HG03139 (cell line): Measurements from ENCODE around the gene HCN3.
A peak's percentile ranks its signal among the peaks of the same experiment; 100 is the strongest.
"Not testable (repeated sequence)": the region's sequence is repeated elsewhere in the genome, so short reads cannot be mapped to it uniquely, and the experiment has no call there.

Source experiments
- ATAC-seq: cut with Tn5 transposase; IDR thresholded peaks from one replicate; pipeline ENCODE4 v1.9.1; 2021; ENCODE audit not compliant: unreplicated experiment

HCN3 gene

DNA sequence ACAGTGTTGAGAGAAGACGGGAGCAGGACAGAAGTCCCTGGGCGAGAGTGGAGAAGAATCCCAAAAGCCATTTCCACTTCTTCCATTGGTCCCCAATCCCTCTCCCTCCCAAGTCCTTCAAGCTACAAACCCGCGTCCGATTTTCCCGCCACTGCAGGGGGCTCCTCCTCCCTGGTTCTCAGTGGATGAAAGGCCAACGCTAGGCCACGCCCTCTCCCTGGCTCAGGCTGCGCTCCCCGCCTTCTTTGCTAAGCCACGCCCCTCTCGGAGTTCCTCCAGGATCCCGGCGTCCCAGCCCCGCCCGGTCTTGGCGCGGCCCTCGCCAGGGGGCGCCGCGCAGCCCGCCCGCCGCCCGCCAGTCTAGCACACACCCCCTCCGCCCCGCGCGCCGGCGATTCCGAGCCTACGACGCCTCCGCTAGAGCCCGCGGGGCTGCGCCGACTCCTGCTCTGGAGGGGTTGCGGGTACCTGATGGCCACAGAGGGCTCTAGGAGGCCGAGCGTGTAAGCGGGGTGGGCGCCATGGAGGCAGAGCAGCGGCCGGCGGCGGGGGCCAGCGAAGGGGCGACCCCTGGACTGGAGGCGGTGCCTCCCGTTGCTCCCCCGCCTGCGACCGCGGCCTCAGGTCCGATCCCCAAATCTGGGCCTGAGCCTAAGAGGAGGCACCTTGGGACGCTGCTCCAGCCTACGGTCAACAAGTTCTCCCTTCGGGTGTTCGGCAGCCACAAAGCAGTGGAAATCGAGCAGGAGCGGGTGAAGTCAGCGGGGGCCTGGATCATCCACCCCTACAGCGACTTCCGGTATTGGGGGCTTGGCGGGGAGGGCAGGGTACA is at the start of gene HCN3:
Gene HCN3 (plus strand): TSS at position 394 of the 832 bp plus-strand sequence. CDS start 128 bp downstream, at position 522.
- peak; percentile 64 for ATAC-seq

DNA sequence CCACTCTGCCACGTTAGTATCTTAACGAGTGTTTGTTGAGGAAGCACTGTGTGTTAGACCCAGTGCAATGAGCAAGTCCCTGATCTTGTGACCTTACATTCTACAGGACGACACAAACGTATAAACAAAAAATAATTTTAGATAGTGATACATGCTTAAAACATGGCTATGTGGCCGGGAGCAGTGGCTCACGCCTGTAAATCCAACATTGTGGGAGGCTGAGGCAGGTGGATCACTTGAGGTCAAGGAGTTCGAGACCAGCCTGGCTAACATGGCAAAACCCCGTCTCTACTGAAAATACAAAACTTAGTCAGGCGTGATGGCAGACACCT is 49.2 kb upstream of the HCN3 start:
- ATAC-seq: no peak

DNA sequence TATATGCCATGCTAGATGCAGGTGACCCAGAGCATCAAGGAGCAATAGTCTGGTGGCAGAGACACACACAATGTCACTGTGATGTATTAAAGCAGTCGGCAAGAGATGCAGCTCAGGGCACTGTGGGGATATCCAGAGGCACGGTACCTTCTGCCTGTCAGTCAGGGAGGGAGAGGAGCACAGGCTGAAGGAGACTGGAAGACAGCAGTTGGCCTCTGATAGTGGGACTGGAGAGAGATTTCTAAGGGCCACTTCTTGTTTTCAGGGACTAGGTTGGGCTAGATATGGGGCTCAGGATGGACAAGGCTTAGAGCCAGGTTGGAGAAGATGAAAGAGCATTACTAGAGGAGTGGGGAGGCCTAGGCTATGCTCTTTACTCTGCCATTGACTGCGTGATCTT is 46.0 kb upstream of the HCN3 start:
- ATAC-seq: not testable (repeated sequence)

DNA sequence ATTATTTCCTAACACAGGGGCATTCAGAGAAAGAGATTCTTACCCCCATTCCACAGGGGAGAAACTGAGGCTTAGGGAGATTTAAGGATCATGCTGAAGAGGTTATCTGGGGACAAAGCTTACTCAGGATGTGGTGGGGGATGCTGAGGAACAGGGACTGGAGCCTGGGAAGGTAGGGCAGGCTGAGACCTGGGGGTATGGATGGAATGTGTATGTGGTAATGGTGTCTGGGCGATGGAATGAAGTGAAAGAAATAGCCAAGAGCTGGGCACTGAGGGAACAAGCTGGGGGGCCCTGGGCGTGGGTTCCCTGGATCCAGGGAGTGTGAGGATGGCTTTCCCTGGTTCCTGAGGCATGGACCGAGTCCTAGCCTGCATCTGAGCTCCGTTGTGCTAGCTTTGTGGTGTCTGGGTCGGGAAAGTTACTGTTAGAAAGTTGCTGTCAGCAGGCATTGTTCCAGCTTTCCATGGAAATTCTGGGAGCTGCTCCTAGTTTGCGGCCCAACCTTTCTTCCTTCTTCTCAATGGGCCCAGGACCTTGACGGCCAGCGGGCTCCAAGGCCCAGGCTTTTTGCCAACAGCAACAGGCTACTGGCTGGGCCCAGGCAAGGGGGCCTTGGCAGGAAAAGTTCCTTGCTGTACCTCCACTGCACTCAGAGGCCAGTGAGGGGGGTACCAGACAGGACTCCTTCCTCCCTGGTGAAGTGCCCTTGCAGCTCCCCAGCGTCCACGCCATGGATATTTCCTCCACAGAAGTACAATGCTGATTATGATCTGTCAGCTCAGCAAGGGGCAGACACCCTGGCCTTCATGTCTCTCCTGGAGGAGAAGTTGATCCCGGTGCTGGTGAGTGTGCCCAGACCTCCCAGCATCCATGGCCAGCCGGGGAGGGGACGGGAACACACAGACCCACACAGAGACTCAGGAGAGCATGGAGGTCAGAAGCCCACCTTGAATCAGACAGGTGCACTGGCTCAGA is 45.0 kb upstream of the HCN3 start:
- ATAC-seq: not testable (repeated sequence)

DNA sequence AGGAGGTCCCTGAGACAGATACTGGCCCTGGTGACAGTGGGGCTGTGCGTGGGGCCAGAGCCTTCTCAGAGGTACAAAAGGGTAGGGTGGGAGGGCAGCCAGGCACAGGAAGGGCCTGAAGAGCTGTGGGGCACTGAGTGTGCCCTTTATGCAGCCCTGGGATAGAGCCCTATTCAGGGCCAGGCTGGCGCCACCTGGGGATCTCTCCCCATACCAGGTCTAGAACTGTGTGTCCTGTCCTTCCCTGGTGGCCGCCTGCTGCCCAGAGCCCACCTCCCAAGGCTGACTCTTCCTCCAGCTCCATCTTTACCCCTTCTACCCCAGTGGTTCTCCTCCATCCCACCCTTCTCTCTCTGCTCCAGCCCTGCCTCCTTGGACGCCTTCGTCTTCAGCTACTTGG is 43.8 kb upstream of the HCN3 start:
- ATAC-seq: not testable (repeated sequence)

DNA sequence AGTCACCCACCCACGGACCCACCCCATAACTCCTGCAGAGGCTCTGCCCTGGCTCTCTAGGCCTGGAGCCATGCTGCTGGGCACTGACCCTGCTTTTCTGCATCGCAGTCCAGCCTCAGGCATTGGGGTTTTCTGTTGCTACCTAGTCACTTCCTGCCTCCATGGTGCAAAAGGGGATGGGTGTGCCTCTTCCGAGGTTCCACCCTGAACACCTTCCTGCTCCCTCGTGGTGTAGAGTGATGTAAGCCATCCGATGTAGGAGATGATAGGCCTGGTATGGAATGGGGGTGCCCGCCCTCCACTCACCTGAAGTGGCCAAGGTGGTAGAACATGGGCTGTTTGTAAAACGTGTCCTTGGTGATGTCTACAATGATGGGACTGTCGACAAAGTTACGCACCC is 41.9 kb upstream of the HCN3 start:
- ATAC-seq: not testable (repeated sequence)

DNA sequence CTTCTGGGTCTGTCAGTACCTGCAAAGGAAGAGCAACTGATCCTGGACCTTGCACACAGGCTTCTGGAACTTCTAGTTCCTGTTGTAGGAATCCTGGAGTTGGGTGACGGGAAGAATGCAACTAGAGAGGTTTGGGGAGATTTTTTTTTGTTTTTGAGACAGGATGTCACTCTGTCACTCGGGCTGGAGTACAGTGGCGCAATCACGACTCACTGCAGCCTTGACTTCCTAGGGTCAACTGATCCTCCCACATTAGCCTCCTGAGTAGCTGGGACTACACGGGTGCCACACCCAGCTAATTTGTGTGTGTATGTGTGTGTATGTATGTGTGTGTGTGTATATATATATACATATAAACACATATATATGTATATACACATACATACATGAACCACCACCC is 40.8 kb upstream of the HCN3 start:
- no peak for ATAC-seq

DNA sequence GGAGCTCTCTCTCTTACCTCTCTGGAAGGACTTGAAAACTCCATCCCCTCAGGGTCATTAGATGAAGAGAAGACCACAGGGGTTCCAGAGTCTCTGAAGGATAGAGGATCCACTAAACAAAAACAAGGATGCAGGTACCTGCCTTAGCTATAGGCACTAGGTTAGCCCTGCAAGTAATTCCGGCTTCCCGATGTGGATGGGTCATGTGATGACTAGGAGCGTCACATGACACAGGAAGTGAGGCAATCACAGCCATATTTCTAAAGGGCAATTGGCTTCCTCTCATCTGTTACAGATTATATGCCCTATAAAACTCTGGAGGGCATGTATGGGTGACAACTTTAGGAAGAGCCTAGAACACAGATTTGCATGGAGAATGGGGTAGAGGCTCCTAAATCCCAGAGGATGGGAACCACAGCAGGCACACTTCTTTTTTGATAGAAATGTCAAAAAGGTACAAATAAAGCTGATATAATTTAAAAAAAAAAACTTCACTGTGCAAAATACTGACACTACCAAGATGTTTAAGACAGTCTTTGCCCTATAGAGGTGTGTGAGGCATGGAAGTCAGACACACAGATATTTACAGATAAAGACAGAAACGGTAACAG is 36.1 kb upstream of the HCN3 start:
- no peak for ATAC-seq

DNA sequence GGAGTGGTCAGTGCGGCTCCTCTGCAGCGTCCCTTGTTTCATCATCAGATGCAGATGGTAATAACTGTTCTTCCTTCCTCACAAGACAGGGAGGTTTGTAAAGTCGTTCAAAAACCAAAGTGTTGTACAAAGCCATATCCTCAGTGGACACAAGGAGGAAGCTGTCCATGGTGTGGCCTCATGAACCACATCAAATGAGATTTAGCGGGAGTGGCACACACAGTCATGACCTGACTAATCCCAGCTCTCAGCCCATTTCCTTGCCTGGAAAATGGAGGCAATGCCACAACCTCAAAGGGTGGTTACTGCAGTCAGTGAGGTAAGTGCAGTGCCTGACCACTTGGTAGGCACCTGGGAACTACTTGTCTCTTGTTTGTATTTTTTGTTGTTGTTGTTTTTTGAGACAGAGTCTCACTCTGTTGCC is 35.4 kb upstream of the HCN3 start:
- no peak for ATAC-seq

DNA sequence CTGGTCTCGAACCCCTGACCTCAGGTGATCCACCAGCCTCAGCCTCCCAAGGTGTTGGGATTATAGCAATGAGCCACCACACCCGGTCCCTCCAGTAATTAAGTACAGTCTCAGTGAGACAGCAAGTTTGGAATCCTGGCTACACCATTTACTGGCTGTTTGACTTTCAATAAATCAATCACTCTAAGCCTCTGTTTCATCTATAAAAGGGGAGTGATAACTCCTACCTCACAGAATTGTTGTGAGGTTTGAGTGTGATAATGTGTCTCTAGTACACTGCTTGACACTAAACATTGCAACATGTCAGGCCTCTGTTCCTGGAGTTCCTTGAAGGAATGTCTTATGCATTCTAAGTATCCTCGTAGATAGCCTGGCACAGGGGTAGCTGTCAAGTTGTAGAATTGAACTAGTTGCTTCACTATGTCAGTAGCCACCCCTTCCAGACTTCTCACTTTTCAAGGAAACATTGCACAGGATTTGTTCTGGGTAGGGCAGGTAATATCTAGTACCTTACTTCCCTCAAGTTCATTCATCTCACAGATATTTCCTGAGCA is 34.4 kb upstream of the HCN3 start:
- ATAC-seq: no peak

DNA sequence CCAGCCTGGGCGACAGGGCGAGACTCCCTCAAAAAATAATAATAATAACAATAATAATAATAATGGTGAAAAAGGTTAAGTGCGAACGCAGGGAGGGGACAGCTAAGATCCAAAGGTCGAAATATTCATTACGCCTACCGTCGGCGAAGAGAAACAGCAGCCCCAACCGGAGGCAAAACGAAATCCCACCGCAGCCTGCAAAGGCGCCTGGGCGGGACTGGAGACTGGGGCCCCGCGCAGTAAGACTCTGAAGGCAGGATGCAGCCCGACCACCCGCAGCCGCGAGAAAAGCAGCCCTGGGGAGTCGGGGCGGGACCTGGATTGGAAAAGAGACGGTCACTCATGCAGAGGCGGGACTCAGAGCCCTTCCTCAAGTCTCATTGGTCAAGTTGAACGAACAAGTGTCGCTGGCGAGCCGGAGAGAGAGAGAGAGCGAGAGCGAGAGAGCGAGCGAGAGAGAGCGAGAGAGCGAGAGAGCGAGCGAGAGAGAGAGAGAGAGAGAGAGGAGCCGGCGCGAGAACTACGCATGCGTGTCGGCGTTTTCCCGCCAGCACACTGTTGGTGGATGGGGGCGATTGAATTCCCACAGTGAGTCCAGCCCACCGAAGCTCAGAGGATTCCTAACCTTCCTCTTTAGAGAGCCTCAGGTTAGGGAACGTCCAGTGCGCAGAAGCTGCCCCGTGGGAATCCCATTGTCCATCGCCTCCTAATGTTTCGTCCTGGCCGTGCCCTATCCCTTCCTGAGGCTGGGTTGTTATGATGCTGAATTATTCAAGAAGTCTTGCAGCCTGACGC is 32.7 kb upstream of the HCN3 start:
- ATAC-seq: peak; percentile 74

DNA sequence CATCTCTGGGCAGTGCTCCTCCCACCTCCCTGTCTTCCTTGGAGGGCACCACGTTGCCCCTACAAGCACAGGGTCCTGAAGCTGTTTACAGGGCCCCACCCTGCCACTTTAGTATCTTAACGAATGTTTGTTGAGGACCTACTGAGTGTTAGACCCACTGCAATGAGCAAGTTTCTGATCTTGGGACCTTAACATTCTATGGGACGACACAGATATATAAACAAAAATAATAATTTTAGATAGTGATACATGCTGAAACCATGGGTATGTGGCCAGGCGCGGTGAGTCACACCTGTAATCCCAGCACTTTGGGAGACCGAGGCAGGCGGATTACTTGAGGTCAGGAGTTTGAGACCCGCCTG is 32.1 kb upstream of the HCN3 start:
- no peak for ATAC-seq

DNA sequence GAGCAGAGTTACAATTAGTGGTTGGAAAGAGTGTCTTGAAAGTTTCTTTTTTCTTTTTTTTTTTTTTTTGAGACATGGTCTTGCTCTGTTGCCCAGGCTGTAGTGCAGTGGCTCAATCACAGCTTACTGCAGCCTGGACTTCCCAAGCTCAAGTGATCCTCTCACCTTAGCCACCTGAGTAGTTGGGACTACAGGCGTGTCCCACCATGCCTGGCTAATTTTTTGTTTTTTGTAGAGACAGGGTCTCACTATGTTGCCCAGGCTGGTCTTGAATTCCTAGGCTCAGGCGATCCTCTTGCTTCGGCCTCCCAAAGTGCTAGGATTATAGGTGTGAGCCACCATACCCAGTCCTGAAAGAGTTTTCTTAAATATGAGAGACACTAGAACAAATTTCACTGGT is 30.5 kb upstream of the HCN3 start:
- not testable (repeated sequence) for ATAC-seq

DNA sequence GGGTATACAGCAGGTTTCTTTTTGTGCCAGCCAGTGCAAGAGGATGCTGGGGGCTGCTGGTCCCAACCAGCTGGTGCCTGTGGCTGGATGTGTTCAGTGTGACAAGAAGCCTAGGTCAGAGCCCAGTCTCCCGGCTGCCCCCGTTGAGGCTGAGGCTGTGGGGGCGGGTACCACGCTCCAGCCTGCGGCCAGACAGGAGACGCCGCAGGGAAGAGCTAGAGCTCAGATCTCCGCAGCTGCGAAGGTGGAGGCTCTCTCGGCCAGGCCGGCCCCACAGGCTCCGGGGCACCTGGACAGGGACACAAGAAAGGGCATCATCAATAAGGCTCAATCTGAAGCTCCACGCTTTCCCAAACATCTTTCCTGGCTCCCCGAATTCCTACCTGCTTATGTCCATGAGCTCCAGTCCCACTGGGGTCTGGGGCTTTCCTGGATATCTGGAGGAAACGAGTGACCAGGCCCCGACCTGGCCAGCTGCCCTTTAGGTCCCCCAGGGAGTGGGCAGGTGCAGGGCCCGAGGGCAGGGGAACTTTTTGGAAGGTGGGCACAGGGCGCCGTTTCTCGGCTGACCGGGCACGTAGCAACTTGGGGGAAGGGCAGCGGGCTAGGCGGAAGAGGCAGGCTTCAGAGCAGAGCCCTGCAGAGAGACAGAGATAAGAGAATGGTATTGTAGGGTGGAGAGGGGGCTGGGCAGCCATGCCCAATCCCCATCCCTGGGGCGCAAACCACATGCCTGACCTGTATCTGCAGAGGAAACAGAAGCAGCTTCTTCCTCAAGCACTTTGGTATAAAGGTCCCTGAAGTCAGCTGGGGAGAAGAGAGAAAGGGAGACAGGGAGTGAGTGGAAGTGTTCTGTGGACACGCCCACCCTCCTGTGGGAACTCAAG is 29.4 kb upstream of the HCN3 start:
- no peak for ATAC-seq

DNA sequence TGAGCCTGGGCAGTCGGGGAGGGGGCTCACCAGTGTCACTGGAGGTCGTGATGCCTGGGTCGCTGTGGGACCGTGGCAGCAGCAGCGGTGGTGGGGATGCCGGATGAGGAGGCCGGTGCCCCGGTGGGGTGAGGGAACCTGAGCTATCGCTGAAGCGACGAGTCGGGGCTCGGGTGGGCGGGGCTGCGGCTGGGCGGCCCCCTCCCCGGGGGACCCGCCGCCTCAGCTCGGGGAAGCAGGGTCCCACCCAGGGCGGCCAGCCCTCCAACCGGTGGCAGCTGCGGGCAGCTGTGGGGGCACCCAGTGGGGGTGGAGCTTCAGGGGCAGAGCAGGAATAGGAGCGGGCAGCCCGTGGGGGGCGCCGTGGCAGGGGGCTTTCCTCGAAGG is 27.0 kb upstream of the HCN3 start:
- ATAC-seq: peak; percentile 8

DNA sequence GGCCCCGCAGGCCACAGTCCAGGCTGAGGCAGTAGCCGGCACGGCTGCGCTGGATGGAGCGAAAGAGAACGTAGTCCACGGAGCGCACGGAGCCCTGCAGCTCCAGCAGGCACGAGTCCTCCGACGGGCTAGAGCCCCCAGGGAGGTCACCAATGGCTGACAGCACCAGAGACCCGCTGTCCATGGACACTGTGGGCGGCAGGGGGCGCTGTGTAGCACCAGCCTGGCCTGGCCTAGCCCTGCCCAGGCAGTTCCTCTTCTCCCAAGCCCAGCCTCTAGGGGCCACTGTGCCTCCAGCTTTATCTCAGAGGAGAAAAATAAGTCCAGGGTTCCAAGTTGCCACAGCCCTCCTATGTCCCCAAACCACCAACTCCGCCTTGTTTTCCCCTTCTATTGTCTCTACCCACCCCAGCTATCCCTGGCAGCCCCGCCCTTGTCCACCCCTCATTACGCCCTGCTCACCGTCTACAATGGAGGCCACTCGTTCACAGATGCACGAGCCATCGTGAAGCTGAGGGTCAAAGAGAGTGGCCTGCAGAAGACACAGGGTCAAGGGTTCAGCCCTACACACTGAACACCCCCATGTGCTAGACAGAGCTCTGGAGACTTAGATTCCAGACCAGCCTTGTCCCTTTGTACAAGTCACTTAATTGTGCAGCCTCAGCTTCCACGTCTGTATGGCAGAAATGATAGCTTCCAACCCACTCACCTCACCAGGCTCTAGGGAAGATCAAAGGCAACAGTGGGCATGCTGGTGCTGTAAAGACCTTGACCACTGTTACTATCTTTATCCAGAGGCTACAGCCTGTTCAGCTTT is 26.4 kb upstream of the HCN3 start:
- peak; percentile 76 for ATAC-seq

DNA sequence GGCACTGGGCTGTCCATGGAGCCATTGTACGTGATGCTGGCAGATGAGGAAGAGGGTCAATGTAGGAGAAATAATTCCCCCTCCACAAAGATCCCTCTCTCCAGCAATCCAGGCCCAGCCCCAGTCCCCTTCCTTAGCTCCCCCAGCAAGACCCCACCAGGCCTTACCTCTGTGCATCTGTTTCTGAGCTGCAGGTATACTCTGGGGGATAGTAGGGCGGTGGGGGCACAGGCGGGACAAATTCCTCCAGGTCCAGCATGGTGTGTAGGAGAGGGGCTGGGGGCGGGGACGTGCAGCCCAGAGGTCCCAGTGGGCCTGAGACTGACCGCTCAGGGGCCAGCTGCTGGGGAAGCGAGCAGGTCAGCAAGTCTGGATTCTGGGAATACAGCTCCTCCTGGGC is 25.7 kb upstream of the HCN3 start:
- ATAC-seq: no peak

DNA sequence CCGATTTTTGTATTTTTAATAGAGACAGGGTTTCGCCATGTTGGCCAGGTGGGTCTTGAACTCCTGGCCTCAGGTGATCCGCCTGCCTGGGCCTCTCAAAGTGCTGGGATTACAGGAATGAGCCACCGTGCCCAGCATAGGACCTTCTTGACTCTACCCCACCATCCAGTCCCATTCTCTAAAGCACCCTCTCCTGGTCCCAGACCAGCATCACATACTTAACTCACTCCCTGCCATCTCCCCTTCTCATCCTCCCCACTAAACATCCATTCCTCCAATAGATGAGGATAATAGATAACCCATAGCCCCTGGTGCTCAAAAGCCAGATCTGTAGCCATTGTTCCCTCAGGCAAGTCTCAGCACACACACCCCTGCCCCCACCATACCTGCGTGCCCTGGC is 24.1 kb upstream of the HCN3 start:
- no peak for ATAC-seq

DNA sequence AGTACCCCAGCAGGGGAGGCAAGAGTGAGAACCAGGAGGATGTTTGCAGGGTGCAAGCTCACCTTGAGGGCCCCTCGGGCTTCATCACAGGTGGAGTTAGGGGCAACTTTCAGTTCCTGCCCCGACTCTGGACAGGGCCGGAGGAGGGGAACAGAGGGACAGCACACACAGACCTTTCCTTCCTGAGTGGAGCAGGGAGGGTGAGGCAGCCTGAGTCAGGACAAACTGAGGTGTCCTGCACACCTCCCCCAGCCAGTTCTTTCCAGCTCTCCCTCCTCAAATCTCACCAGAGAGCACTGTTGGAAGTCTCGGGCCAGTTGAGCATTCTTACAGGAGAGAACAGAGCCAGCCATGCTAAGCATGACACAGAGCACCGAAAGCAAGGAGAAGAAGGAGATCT is 23.5 kb upstream of the HCN3 start:
- no peak for ATAC-seq
